22Rv1 (cell line): ENCODE data around the gene AAK1.

Source experiments
- H3K27ac ChIP-seq: fragments of 450-650 bp; 2 replicates; pipeline ENCODE4 v1.5.1; 2017
- CTCF ChIP-seq: fragments of 450-650 bp; IDR thresholded peaks from 2 replicates; pipeline ENCODE4 v1.5.1; 2017; ENCODE audit warnings: mild to moderate bottlenecking
- ZFX ChIP-seq: fragments of 450-650 bp; IDR thresholded peaks from 2 replicates; pipeline ENCODE4 v1.6.1; 2017; ENCODE audit warnings: antibody characterized with exemption, borderline replicate concordance

Gene AAK1

GRCh38 chr2:69619725-69620124, 23.8 kb downstream of the AAK1 start:
- no peak for TF ChIP-seq ZFX
- TF ChIP-seq CTCF = no peak
- H3K27ac ChIP-seq = no peak overlapping the region

GRCh38 chr2:69618362-69618761, 25.2 kb downstream of the AAK1 start:
- no peak for TF ChIP-seq ZFX
- no peak for TF ChIP-seq CTCF
- H3K27ac ChIP-seq = no peak overlapping the region

GRCh38 chr2:69617744-69618143, 25.8 kb downstream of the AAK1 start:
- TF ChIP-seq ZFX = no peak
- no peak for TF ChIP-seq CTCF
- H3K27ac ChIP-seq = no peak overlapping the region

- H3K27ac ChIP-seq = no peak overlapping the region
- TF ChIP-seq ZFX (no peak), CTCF (no peak)
Measured at GRCh38 chr2:69616755-69617154, 26.8 kb downstream of the AAK1 start.

- TF ChIP-seq ZFX (no peak), CTCF (no peak)
Measured at GRCh38 chr2:69615969-69616368, 27.6 kb downstream of the AAK1 start.

GRCh38 chr2:69615078-69615625, 28.4 kb downstream of the AAK1 start:
- no peak overlapping the region for H3K27ac ChIP-seq
- TF ChIP-seq ZFX = no peak

More at GRCh38 chr2:69615969-69616368, 27.6 kb downstream of the AAK1 start:
- no peak overlapping the region for H3K27ac ChIP-seq

GRCh38 chr2:69612707-69613106, 30.8 kb downstream of the AAK1 start:
- no peak overlapping the region for H3K27ac ChIP-seq
- TF ChIP-seq CTCF (no peak), ZFX (no peak)

- no peak for TF ChIP-seq CTCF
- no peak for TF ChIP-seq ZFX
- H3K27ac ChIP-seq = no peak overlapping the region
Measured at GRCh38 chr2:69612200-69612599, 31.3 kb downstream of the AAK1 start.
